ENCODE results near the gene ROBO2.

Gene ROBO2

GRCh38 chr3:77040926-77041722 lies 1.2 kb downstream of the ROBO2 start:
- H3K27ac Mint-ChIP-seq, result no peak overlapping the region
- no peaks in the 10 kb centered on the region for H3K36me3 Mint-ChIP-seq
- DNase-seq (ENCODE audit: low spot score in 2 of 2) (no peak), ATAC-seq (no peak)
- no peak overlapping the region for H3K4me3 Mint-ChIP-seq
- H3K9me3 Mint-ChIP-seq, result peaks cover 21% of the 10 kb centered on the region
- no peaks in the 10 kb centered on the region for H3K4me1 Mint-ChIP-seq

- peaks cover 23% of the 10 kb centered on the region for H3K9me3 Mint-ChIP-seq
- H3K27ac Mint-ChIP-seq, result no peak overlapping the region
Measured at GRCh38 chr3:77041811-77042210, 1.9 kb downstream of the ROBO2 start.

GRCh38 chr3:77042343-77042742 lies 2.4 kb downstream of the ROBO2 start:
- Mint-ChIP-seq H3K4me3 (no peak overlapping the region), H3K27ac (no peak overlapping the region), H3K9me3 (peaks cover 25% of the 10 kb centered on the region), H3K36me3 (no peaks in the 10 kb centered on the region), H3K4me1 (no peaks in the 10 kb centered on the region)
- ATAC-seq (no peak), DNase-seq (ENCODE audit: low spot score in 2 of 2) (no peak)

More at GRCh38 chr3:77041811-77042210, 1.9 kb downstream of the ROBO2 start:
- ATAC-seq (no peak), DNase-seq (ENCODE audit: low spot score in 2 of 2) (no peak)
- no peak overlapping the region for H3K4me3 Mint-ChIP-seq
- H3K36me3 Mint-ChIP-seq, result no peaks in the 10 kb centered on the region
- H3K4me1 Mint-ChIP-seq, result no peaks in the 10 kb centered on the region

- H3K4me1 Mint-ChIP-seq, result no peaks in the 10 kb centered on the region
- H3K9me3 Mint-ChIP-seq, result peaks cover 25% of the 10 kb centered on the region
- no peak overlapping the region for H3K27ac Mint-ChIP-seq
- no peak overlapping the region for H3K4me3 Mint-ChIP-seq
- no peak for DNase-seq (ENCODE audit: low spot score in 2 of 2)
- no peaks in the 10 kb centered on the region for H3K36me3 Mint-ChIP-seq
- no peak for ATAC-seq
Measured at GRCh38 chr3:77042882-77043281, 3.0 kb downstream of the ROBO2 start.

- no peak for ATAC-seq
- no peaks in the 10 kb centered on the region for H3K4me1 Mint-ChIP-seq
- no peaks in the 10 kb centered on the region for H3K36me3 Mint-ChIP-seq
- peaks cover 16% of the 10 kb centered on the region for H3K9me3 Mint-ChIP-seq
- H3K27ac Mint-ChIP-seq, result no peak overlapping the region
- DNase-seq (ENCODE audit: low spot score in 2 of 2), result no peak
- no peak overlapping the region for H3K4me3 Mint-ChIP-seq
Measured at GRCh38 chr3:77045686-77046085, 5.8 kb downstream of the ROBO2 start.

GRCh38 chr3:77048186-77048585 lies 8.3 kb downstream of the ROBO2 start:
- ATAC-seq (no peak), DNase-seq (ENCODE audit: low spot score in 2 of 2) (no peak)
- Mint-ChIP-seq H3K27ac (no peak overlapping the region), H3K4me3 (no peak overlapping the region), H3K9me3 (peaks cover 12% of the 10 kb centered on the region), H3K36me3 (no peaks in the 10 kb centered on the region), H3K4me1 (no peaks in the 10 kb centered on the region)

- Mint-ChIP-seq H3K27ac (no peak overlapping the region), H3K4me1 (no peaks in the 10 kb centered on the region), H3K9me3 (peaks cover 15% of the 10 kb centered on the region), H3K36me3 (no peaks in the 10 kb centered on the region), H3K4me3 (no peak overlapping the region)
- no peak for DNase-seq (ENCODE audit: low spot score in 2 of 2)
- no peak for ATAC-seq
Measured at GRCh38 chr3:77051591-77051990, 11.7 kb downstream of the ROBO2 start.

- DNase-seq (ENCODE audit: low spot score in 2 of 2) (no peak), ATAC-seq (no peak)
- Mint-ChIP-seq H3K4me3 (no peak overlapping the region), H3K36me3 (no peaks in the 10 kb centered on the region), H3K4me1 (no peaks in the 10 kb centered on the region), H3K27ac (no peak overlapping the region), H3K9me3 (peaks cover 12% of the 10 kb centered on the region)
Measured at GRCh38 chr3:77052051-77052501, 12.2 kb downstream of the ROBO2 start.

GRCh38 chr3:77052733-77053670 lies 13.1 kb downstream of the ROBO2 start:
- Mint-ChIP-seq H3K27ac (no peak overlapping the region), H3K4me3 (no peak overlapping the region), H3K9me3 (peaks cover 12% of the 10 kb centered on the region), H3K36me3 (no peaks in the 10 kb centered on the region), H3K4me1 (no peaks in the 10 kb centered on the region)
- no peak for ATAC-seq
- no peak for DNase-seq (ENCODE audit: low spot score in 2 of 2)

GRCh38 chr3:77053795-77054194 lies 13.9 kb downstream of the ROBO2 start:
- H3K4me1 Mint-ChIP-seq, result no peaks in the 10 kb centered on the region
- DNase-seq (ENCODE audit: low spot score in 2 of 2) (no peak), ATAC-seq (no peak)
- H3K9me3 Mint-ChIP-seq, result peaks cover 12% of the 10 kb centered on the region
- H3K4me3 Mint-ChIP-seq, result no peak overlapping the region
- H3K27ac Mint-ChIP-seq, result no peak overlapping the region
- no peaks in the 10 kb centered on the region for H3K36me3 Mint-ChIP-seq

- no peaks in the 10 kb centered on the region for H3K36me3 Mint-ChIP-seq
- no peak overlapping the region for H3K4me3 Mint-ChIP-seq
- no peak for ATAC-seq
- no peak overlapping the region for H3K27ac Mint-ChIP-seq
- no peaks in the 10 kb centered on the region for H3K4me1 Mint-ChIP-seq
- H3K9me3 Mint-ChIP-seq, result peaks cover 21% of the 10 kb centered on the region
- no peak for DNase-seq (ENCODE audit: low spot score in 2 of 2)
Measured at GRCh38 chr3:77055841-77056341, 16.0 kb downstream of the ROBO2 start.

- Mint-ChIP-seq H3K27ac (no peak overlapping the region), H3K4me3 (no peak overlapping the region), H3K4me1 (no peaks in the 10 kb centered on the region), H3K9me3 (peaks cover 24% of the 10 kb centered on the region), H3K36me3 (no peaks in the 10 kb centered on the region)
- no peak for ATAC-seq
- no peak for DNase-seq (ENCODE audit: low spot score in 2 of 2)
Measured at GRCh38 chr3:77059354-77059753, 19.5 kb downstream of the ROBO2 start.

- ATAC-seq, result no peak
- Mint-ChIP-seq H3K36me3 (no peaks in the 10 kb centered on the region), H3K4me1 (no peaks in the 10 kb centered on the region), H3K27ac (no peak overlapping the region), H3K4me3 (no peak overlapping the region), H3K9me3 (peaks cover 22% of the 10 kb centered on the region)
- no peak for DNase-seq (ENCODE audit: low spot score in 2 of 2)
Measured at GRCh38 chr3:77063423-77063822, 23.5 kb downstream of the ROBO2 start.

GRCh38 chr3:77065750-77066149 lies 25.9 kb downstream of the ROBO2 start:
- Mint-ChIP-seq H3K27ac (no peak overlapping the region), H3K9me3 (peaks cover 27% of the 10 kb centered on the region), H3K4me1 (no peaks in the 10 kb centered on the region), H3K4me3 (no peak overlapping the region), H3K36me3 (no peaks in the 10 kb centered on the region)
- ATAC-seq (no peak), DNase-seq (ENCODE audit: low spot score in 2 of 2) (no peak)

- ATAC-seq (no peak), DNase-seq (ENCODE audit: low spot score in 2 of 2) (no peak)
- H3K4me1 Mint-ChIP-seq, result no peaks in the 10 kb centered on the region
- H3K27ac Mint-ChIP-seq, result no peak overlapping the region
- peaks cover 29% of the 10 kb centered on the region for H3K9me3 Mint-ChIP-seq
- no peaks in the 10 kb centered on the region for H3K36me3 Mint-ChIP-seq
- no peak overlapping the region for H3K4me3 Mint-ChIP-seq
Measured at GRCh38 chr3:77066829-77067228, 26.9 kb downstream of the ROBO2 start.
